Right lobe of liver (tissue), 4 donors: ENCODE results near the gene OLA1.

Experiments
- CTCF ChIP-seq, 4 donors: fragments of 200-600 bp in 3 of 4; fragments of 450-650 bp in 1 of 4; IDR thresholded peaks; one replicate each; pipeline versions ENCODE4 v1.5.1 to v1.8.0; 2016 to 2022; ENCODE audit warnings: antibody characterized with exemption in 4 of 4, mild to moderate bottlenecking in 2 of 4
- POLR2A ChIP-seq: fragments of 450-650 bp; IDR thresholded peaks from one replicate; pipeline ENCODE4 v1.6.1; 2017; ENCODE audit warnings: antibody characterized with exemption, mild to moderate bottlenecking
- donor health status: DM: no; HTN: no; CAD: no.
- donor health status: DM: no; HTN: no; CAD: no.
- donor health status: DM: no; HTN: yes; CAD: no.

- no peak for TF ChIP-seq CTCF (IDR thresholded peaks at IDR 0.05)
- TF ChIP-seq POLR2A = no peak
These were observed 178.1 kb downstream of the OLA1 start for GRCh38 chr2:174070281-174070680.
